SK-N-SH treated with all-trans-retinoic acid at 6 μM for 48 hours (cell line): Measurements from ENCODE around the gene B4GALNT3.

ENCODE experiments used
- ARNTL ChIP-seq: fragments of 450-650 bp; formaldehyde crosslinking; IDR thresholded peaks from 2 replicates; pipeline ENCODE4 v1.5.0; 2020; ENCODE audit warnings: low read depth, mild to moderate bottlenecking, moderate library complexity, borderline replicate concordance
- CREB5 ChIP-seq: fragments of 250-450 bp; sonication (Bioruptor Pico); IDR thresholded peaks from 2 replicates; pipeline ENCODE4 v1.5.1; 2020; ENCODE audit warnings: low read depth, mild to moderate bottlenecking, moderate library complexity
- CSDC2 ChIP-seq: fragments of 250-450 bp; sonication (Bioruptor Pico); IDR thresholded peaks from 2 replicates; pipeline ENCODE4 v1.5.0; 2020; ENCODE audit warnings: mild to moderate bottlenecking, moderate library complexity
- OSR1 ChIP-seq: fragments of 250-450 bp; sonication (Bioruptor Pico); IDR thresholded peaks from 2 replicates; pipeline ENCODE4 v1.8.0; 2022; ENCODE audit warnings: moderate library complexity, mild to moderate bottlenecking, inconsistent platforms
- PATZ1 ChIP-seq: fragments of 250-450 bp; sonication (Bioruptor Pico); IDR thresholded peaks from 2 replicates; pipeline ENCODE4 v1.8.0; 2020; ENCODE audit warnings: mild to moderate bottlenecking, moderate library complexity, borderline replicate concordance
- SNAI2 ChIP-seq: fragments of 250-450 bp; sonication (Bioruptor Pico); IDR thresholded peaks from 2 replicates; pipeline ENCODE4 v1.5.0; 2020; ENCODE audit warnings: mild to moderate bottlenecking, moderate library complexity
- TCF4 ChIP-seq: fragments of 250-450 bp; sonication (Bioruptor Pico); IDR thresholded peaks from 2 replicates; pipeline ENCODE4 v1.8.0; 2021; ENCODE audit warnings: mild to moderate bottlenecking, moderate library complexity, borderline replicate concordance
- ZC3H10 ChIP-seq: fragments of 250-450 bp; sonication (Bioruptor Pico); IDR thresholded peaks from 2 replicates; pipeline ENCODE4 v1.5.1; 2021; ENCODE audit warnings: mild to moderate bottlenecking, moderate library complexity
- ZFP3 ChIP-seq: fragments of 250-450 bp; sonication (Bioruptor Pico); IDR thresholded peaks from 2 replicates; pipeline ENCODE4 v1.5.0; 2020; ENCODE audit warnings: mild to moderate bottlenecking, moderate library complexity
- ZFP30 ChIP-seq: fragments of 450-650 bp; formaldehyde crosslinking; IDR thresholded peaks from 2 replicates; pipeline ENCODE4 v1.5.0; 2022; ENCODE audit warnings: mild to moderate bottlenecking, moderate library complexity

- TF ChIP-seq ZFP30 (CRISPR knock-in tag) = no peak
- no peak for TF ChIP-seq CSDC2 (CRISPR knock-in tag)
- TF ChIP-seq OSR1 = no peak
- TF ChIP-seq SNAI2 (CRISPR knock-in tag) = no peak
- no peak for TF ChIP-seq ARNTL
- TF ChIP-seq ZC3H10 (CRISPR knock-in tag) = no peak
- TF ChIP-seq CREB5 (CRISPR knock-in tag) = no peak
- TF ChIP-seq PATZ1 (CRISPR knock-in tag) = no peak
- no peak for TF ChIP-seq ZFP3 (CRISPR knock-in tag)
- TF ChIP-seq TCF4 (CRISPR knock-in tag) = no peak
These were observed 101.1 kb downstream of the B4GALNT3 start for GRCh38 chr12:560691-561390.
